K562 (cell line): ENCODE measurements around the gene SYT8. TPM values are rescaled to one million over a fixed set of nuclear protein-coding genes. Genes with fewer than 3 reads are reported as not detected.

Experiments
- CAMTA2 ChIP-seq: fragments of 250-450 bp; sonication (Bioruptor Pico); conservative IDR thresholded peaks from 2 replicates; pipeline ENCODE4 v1.5.1; 2022
- CC2D1A ChIP-seq: fragments of 450-650 bp; IDR thresholded peaks from 2 replicates; pipeline ENCODE4 v1.6.1; 2017; ENCODE audit warnings: mild to moderate bottlenecking
- CTBP1 ChIP-seq: fragments of 450-650 bp; IDR thresholded peaks from 2 replicates; pipeline ENCODE4 v1.6.1; 2016; ENCODE audit warnings: borderline replicate concordance
- HINFP ChIP-seq: fragments of 450-650 bp; conservative IDR thresholded peaks from 2 replicates; pipeline ENCODE4 v1.6.1; 2016; ENCODE audit warnings: missing genetic modification characterization, low read depth, mild to moderate bottlenecking, control low read depth, missing compliant biosample characterization
- HMG20A ChIP-seq: fragments of 450-650 bp; formaldehyde crosslinking; conservative IDR thresholded peaks from 2 replicates; pipeline ENCODE4 v1.4.0; 2020; ENCODE audit warnings: mild to moderate bottlenecking, mixed read lengths
- ILK ChIP-seq: fragments of 450-650 bp; IDR thresholded peaks from 2 replicates; pipeline ENCODE4 v1.6.1; 2016; ENCODE audit warnings: missing genetic modification characterization, low read depth, mild to moderate bottlenecking, missing compliant biosample characterization, moderate library complexity, borderline replicate concordance
- KDM2B ChIP-seq: fragments of 250-450 bp; sonication (Bioruptor Pico); IDR thresholded peaks from 2 replicates; pipeline ENCODE4 v1.8.0; 2021; ENCODE audit warnings: mild to moderate bottlenecking, moderate library complexity
- PRMT5 ChIP-seq: sonication (generic); formaldehyde crosslinking; IDR thresholded peaks from 2 replicates; pipeline ENCODE4 v1.5.0; 2020; ENCODE audit warnings: missing genetic modification reagents
- PTBP1 ChIP-seq: fragments of 200-400 bp; formaldehyde crosslinking; IDR thresholded peaks from 2 replicates; pipeline ENCODE4 v1.6.1; 2017; ENCODE audit warnings: low read depth, low read length
- SMARCC2 ChIP-seq: fragments of 450-650 bp; IDR thresholded peaks from 2 replicates; pipeline ENCODE4 v1.6.1; 2017; ENCODE audit warnings: antibody characterized with exemption, moderate library complexity, mild to moderate bottlenecking, low read depth
- TCFL5 ChIP-seq: fragments of 250-450 bp; sonication (Bioruptor Pico); conservative IDR thresholded peaks from 2 replicates; pipeline ENCODE4 v1.6.1; 2021; ENCODE audit warnings: mild to moderate bottlenecking, moderate library complexity, matching md5 sums
- TFAM ChIP-seq: fragments of 250-450 bp; sonication (Bioruptor Pico); conservative IDR thresholded peaks from 2 replicates; pipeline ENCODE4 v1.5.0; 2021; ENCODE audit warnings: mild to moderate bottlenecking, moderate library complexity
- ZBTB40 ChIP-seq, 2 experiments: fragments of 450-650 bp in 1 of 2; sonication (generic) in 1 of 2; formaldehyde crosslinking in 1 of 2; IDR thresholded peaks; 2 replicates each; pipeline versions ENCODE4 v1.7.1 to v1.9.0; 2016 to 2022; ENCODE audit warnings: inconsistent platforms in 1 of 2, mild to moderate bottlenecking in 1 of 2, missing genetic modification reagents in 1 of 2
- ZNF780A ChIP-seq: fragments of 250-450 bp; sonication (Bioruptor Pico); IDR thresholded peaks from 2 replicates; pipeline ENCODE4 v1.5.0; 2021; ENCODE audit warnings: mild to moderate bottlenecking
- polyA plus RNA-seq, 8 experiments: library from polyadenylated mRNA; depleted of rRNA in 4 of 8; stranded (reverse) in 5 of 8; unstranded in 3 of 8; fragments of >200 nt; fragmentation: Nextera tagmentation in 2 of 8; fragmentation: Illumina TruSeq in 1 of 8; extraction: Ambion mirVana in 2 of 8; extraction: Trizol in 1 of 8; gene quantifications; 2 replicates each; pipeline versions ENCODE4 v1.2.1 to v1.2.3, GENCODE V29; 2011 to 2014; ENCODE audit warnings: inconsistent platforms in 1 of 8, missing spikeins in 1 of 8
- total RNA-seq, 7 experiments: library from RNA; depleted of rRNA in 6 of 7; stranded (reverse); fragments of >200 nt in 6 of 7; fragmentation: Illumina TruSeq in 2 of 7; extraction: Trizol in 2 of 7; gene quantifications; 2 replicates each; pipeline versions ENCODE4 v1.2.1 to v1.2.3, GENCODE V29; 2011 to 2021; ENCODE audit warnings: low replicate concordance in 1 of 7
- TF ChIP-seq, protein P1 (sequence below): conservative IDR thresholded peaks from 2 replicates; pipeline ENCODE4 v1.6.1; 2011; ENCODE audit warnings: low read depth, mild to moderate bottlenecking, low read length; ENCODE audit not compliant: control insufficient read depth

The SYT8 gene
- total and polyA plus RNA-seq, 9 of the 15 experiments (the other 6 are each of a cell fraction or from before 2014, with no cell fraction given): not detected

GRCh38 chr11:1845095-1845429, 10.3 kb downstream of the SYT8 start (continued):
- TF ChIP-seq ZBTB40 (IDR thresholded peaks at IDR 0.05) (peak; percentile 8; the same call in 1 of the 2 replicates), ZBTB40 (CRISPR knock-in tag; IDR thresholded peaks at IDR 0.05) (no peak), PTBP1 (no peak), HMG20A (no peak), CC2D1A (0 out of 2 replicates have a peak, but pooled peaks have one; percentile 63), TCFL5 (CRISPR knock-in tag) (no peak), ZNF780A (CRISPR knock-in tag) (no peak), TFAM (no peak), HINFP (no peak), CTBP1 (no peak), CAMTA2 (CRISPR knock-in tag) (no peak), SMARCC2 (no peak), PRMT5 (CRISPR knock-in tag) (no peak), ILK (no peak), KDM2B (CRISPR knock-in tag) (no peak)
- TF ChIP-seq, protein P1, sequence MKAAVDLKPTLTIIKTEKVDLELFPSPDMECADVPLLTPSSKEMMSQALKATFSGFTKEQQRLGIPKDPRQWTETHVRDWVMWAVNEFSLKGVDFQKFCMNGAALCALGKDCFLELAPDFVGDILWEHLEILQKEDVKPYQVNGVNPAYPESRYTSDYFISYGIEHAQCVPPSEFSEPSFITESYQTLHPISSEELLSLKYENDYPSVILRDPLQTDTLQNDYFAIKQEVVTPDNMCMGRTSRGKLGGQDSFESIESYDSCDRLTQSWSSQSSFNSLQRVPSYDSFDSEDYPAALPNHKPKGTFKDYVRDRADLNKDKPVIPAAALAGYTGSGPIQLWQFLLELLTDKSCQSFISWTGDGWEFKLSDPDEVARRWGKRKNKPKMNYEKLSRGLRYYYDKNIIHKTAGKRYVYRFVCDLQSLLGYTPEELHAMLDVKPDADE: no peak
